ENCODE results near the gene LHFPL4. TPM values are rescaled to one million over a fixed set of nuclear protein-coding genes. Genes with fewer than 3 reads are reported as not detected.

LHFPL4 gene
- total and polyA plus RNA-seq, 2 of the 8 experiments (the other 6 are each of a cell fraction or from before 2014, with no cell fraction given) = 5.0 to 16.9 TPM

- TF ChIP-seq CTCF (IDR thresholded peaks at IDR 0.05; ENCODE audit: control extremely low read depth in 1 of 3, insufficient read depth in 1 of 3, low read depth in 1 of 3, low read length in 3 of 3) (no peak), CHD7 (IDR thresholded peaks at IDR 0.05; ENCODE audit: insufficient replicate concordance, low read length) (no peak), JUND (IDR thresholded peaks at IDR 0.05; ENCODE audit: low read length) (no peak), TAF7 (optimal IDR thresholded peaks at IDR 0.05; ENCODE audit: borderline replicate concordance, low read depth, low read length) (no peak), YY1 (IDR thresholded peaks at IDR 0.05; ENCODE audit: low read depth, low read length) (no peak), TEAD4 (IDR thresholded peaks at IDR 0.05; ENCODE audit: low read depth, low read length) (no peak), CBX5 (IDR thresholded peaks at IDR 0.05; ENCODE audit: low read depth, low read length) (no peak)
These were observed 80.0 kb downstream of the LHFPL4 start (continued) for GRCh38 chr3:9473496-9474065.

Data from H1 (cell line).